WERI-Rb-1 (cell line): ENCODE measurements around the gene LINC00632.

ENCODE experiments used
- DNase-seq: peaks from one replicate; pipeline ENCODE4 v3.0.0-alpha.2; 2020
- H3K27ac ChIP-seq: fragments of 250-450 bp; sonication (Bioruptor Pico); 2 replicates; pipeline ENCODE4 v1.5.1; 2020; ENCODE audit warnings: mild to moderate bottlenecking, moderate library complexity
- H3K27me3 ChIP-seq: fragments of 250-450 bp; sonication (Bioruptor Pico); 2 replicates; pipeline ENCODE4 v1.5.1; 2021; ENCODE audit warnings: mild to moderate bottlenecking, low read depth, moderate library complexity; ENCODE audit not compliant: insufficient read depth, severe bottlenecking
- H3K36me3 ChIP-seq: fragments of 250-450 bp; sonication (Bioruptor Pico); 2 replicates; pipeline ENCODE4 v1.5.1; 2020; ENCODE audit warnings: mild to moderate bottlenecking, moderate library complexity
- H3K4me3 ChIP-seq: 2 replicates; pipeline ENCODE4 v1.5.1; 2011; ENCODE audit warnings: low read depth, mild to moderate bottlenecking, control low read depth, low read length
- H3K9me3 ChIP-seq: fragments of 250-450 bp; sonication (Bioruptor Pico); 2 replicates; pipeline ENCODE4 v1.5.1; 2021; ENCODE audit warnings: mild to moderate bottlenecking, moderate library complexity; ENCODE audit not compliant: severe bottlenecking
- CTCF ChIP-seq: IDR thresholded peaks from 2 replicates; pipeline ENCODE4 v1.5.1; 2011; ENCODE audit warnings: low read depth, mild to moderate bottlenecking, control low read depth, inconsistent platforms, low read length

LINC00632 gene

GRCh38 chrX:140697618-140698017 lies 11.9 kb upstream of the LINC00632 start:
- H3K27me3 ChIP-seq = peaks cover 38% of the 10 kb centered on the region
- no peak overlapping the region for H3K27ac ChIP-seq

GRCh38 chrX:140701480-140701879 lies 8.1 kb upstream of the LINC00632 start:
- no peak overlapping the region for H3K4me3 ChIP-seq
- H3K9me3 ChIP-seq = no peaks in the 10 kb centered on the region
- H3K36me3 ChIP-seq = no peaks in the 10 kb centered on the region
- no peak for DNase-seq
- no peak overlapping the region for H3K27ac ChIP-seq
- peaks cover 39% of the 10 kb centered on the region for H3K27me3 ChIP-seq
- no peak for TF ChIP-seq CTCF

More at GRCh38 chrX:140697618-140698017, 11.9 kb upstream of the LINC00632 start:
- no peak for DNase-seq
- no peaks in the 10 kb centered on the region for H3K9me3 ChIP-seq
- TF ChIP-seq CTCF = peak; percentile 12; the same call in 1 of the 2 replicates
- no peaks in the 10 kb centered on the region for H3K36me3 ChIP-seq
- no peak overlapping the region for H3K4me3 ChIP-seq

- H3K36me3 ChIP-seq = no peaks in the 10 kb centered on the region
- no peak for DNase-seq
- TF ChIP-seq CTCF = no peak
- H3K4me3 ChIP-seq = no peak overlapping the region
- no peak overlapping the region for H3K27ac ChIP-seq
- no peaks in the 10 kb centered on the region for H3K9me3 ChIP-seq
- H3K27me3 ChIP-seq = peaks cover 45% of the 10 kb centered on the region
Observed at GRCh38 chrX:140710710-140711109, 1.2 kb downstream of the LINC00632 start.

- Histone ChIP-seq H3K9me3 (no peaks in the 10 kb centered on the region), H3K36me3 (no peaks in the 10 kb centered on the region), H3K27me3 (peaks cover 42% of the 10 kb centered on the region), H3K4me3 (no peak overlapping the region), H3K27ac (no peak overlapping the region)
- no peak for DNase-seq
- no peak for TF ChIP-seq CTCF
Observed at GRCh38 chrX:140711894-140712293, 2.3 kb downstream of the LINC00632 start.

GRCh38 chrX:140712413-140713173 lies 3.0 kb downstream of the LINC00632 start:
- DNase-seq = no peak
- no peak for TF ChIP-seq CTCF
- H3K27me3 ChIP-seq = peaks cover 42% of the 10 kb centered on the region

GRCh38 chrX:140713174-140713539 lies 3.6 kb downstream of the LINC00632 start:
- no peak for DNase-seq
- peaks cover 43% of the 10 kb centered on the region for H3K27me3 ChIP-seq
- H3K4me3 ChIP-seq = no peak overlapping the region
- H3K9me3 ChIP-seq = no peaks in the 10 kb centered on the region
- no peaks in the 10 kb centered on the region for H3K36me3 ChIP-seq
- no peak for TF ChIP-seq CTCF
- no peak overlapping the region for H3K27ac ChIP-seq

More at GRCh38 chrX:140712413-140713173, 3.0 kb downstream of the LINC00632 start:
- Histone ChIP-seq H3K4me3 (no peak overlapping the region), H3K36me3 (no peaks in the 10 kb centered on the region), H3K27ac (no peak overlapping the region), H3K9me3 (no peaks in the 10 kb centered on the region)
